NCI-H128 (cell line): Measurements from ENCODE around the gene GRIA2.
"Not testable (repeated sequence)": the region's sequence is repeated elsewhere in the genome, so short reads cannot be mapped to it uniquely, and the experiment has no call there.

ENCODE experiments used
- DNase-seq: peaks from one replicate; lab custom pipeline; 2025; ENCODE audit not compliant: unreplicated experiment; lab: John Stamatoyannopoulos, UW

Gene GRIA2

DNA sequence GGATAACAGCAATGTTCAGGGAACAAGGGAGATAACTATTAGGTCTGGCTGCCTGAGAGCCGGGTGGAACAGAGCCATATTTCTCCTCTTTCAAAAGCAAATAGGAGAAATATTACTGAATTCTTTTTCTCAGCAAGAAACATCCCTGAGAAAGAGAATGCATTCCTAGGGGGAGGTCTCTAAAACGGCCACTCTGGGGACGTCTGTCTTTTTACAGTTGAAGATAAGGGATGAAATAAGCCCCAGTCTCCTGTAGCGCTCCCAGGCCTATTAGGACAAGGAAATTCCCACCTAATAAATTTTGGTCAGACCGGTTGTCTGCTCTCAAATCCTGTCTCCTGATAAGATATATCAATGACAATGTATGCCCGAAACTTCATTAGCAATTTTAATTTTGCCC is 37.6 kb downstream of the GRIA2 start:
- not testable (repeated sequence) for DNase-seq

DNA sequence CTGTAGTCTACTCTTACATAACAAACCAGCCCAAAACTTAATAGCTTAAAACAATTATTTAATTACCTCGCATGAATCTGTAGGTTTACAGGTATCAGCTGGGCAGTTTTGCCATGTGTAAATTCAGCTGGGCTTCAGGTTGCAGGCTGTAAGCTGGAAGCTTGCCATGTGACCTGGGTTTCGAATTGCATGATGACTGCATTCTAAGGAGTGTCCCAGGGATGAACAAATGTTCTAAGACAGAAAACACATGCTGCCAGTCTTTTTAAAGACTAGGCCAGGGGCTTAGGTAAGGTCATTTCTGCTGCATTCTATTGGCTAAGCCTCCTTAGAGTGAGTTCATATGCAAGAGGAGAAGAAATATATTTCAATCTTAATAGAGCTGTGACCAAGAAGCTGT is 44.8 kb downstream of the GRIA2 start:
- no peak for DNase-seq

DNA sequence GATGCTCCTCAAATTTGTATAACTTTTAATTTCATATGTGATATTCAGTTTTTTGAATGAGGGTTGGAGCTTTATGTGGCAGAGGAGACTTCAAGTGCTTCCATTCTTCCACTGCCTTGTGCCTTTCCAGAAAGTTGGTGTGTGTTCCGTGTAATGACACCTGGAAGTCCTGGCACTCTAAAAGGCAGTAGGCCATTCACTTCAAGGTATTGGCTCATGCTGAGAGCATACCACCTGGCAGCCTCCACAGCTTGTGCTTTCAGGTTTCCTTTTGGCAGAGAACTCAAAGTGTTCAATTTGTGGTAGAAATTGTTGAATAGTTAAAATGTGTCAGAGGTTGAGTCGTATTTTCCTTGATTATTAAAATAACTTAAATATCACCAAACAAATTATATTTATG is 49.6 kb downstream of the GRIA2 start:
- DNase-seq = no peak

DNA sequence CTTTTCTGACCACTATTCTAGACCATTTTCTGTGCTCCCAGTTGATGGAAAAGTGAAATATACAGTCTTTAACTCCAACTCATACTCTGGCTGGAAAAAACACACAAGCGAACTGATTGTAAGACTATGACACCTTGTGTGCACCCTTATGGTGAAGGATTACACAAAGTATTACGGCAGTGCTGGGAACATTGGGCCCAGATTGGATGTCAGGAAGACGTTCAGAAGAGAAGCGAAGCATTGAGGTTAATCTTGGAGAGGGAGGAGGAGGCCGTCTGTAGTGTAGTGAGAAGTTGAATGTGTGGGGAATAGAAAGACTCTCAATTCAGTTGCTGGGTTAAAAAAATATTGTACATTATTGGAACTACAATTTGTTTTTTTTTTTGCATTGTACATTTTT is 50.0 kb downstream of the GRIA2 start:
- no peak for DNase-seq

DNA sequence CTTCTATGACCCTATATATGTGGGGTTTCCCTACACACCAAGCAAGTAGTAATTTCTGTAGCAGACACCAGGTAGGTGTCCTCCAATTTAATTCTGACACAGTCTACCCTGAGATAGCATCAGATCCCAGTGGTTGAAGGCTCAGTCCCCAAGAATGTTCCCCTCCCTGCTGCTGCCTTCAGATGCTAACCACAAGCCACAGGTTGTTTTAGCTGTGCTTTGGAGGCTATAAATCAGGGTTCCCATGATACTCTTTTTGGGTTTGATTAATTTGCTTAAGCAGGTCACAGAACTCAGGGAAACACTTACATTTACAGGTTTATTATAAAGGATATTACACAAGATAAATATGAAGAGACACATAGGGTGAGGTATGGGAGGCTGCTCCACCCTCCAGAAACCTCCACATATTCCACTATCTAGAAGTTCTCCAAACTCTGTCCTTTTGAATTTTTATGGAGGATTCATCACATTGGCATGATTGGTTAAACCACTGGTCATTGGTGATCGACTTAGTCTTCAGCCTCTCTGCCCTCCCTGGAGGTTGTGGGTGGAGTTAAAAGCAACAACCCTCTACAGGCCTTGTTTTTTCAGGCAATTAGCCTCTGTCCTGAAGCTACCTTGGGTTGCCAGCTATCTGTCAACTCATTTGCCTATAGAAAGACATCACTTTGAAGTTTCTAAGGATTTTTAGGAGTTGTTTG is 50.8 kb downstream of the GRIA2 start:
- DNase-seq = no peak

DNA sequence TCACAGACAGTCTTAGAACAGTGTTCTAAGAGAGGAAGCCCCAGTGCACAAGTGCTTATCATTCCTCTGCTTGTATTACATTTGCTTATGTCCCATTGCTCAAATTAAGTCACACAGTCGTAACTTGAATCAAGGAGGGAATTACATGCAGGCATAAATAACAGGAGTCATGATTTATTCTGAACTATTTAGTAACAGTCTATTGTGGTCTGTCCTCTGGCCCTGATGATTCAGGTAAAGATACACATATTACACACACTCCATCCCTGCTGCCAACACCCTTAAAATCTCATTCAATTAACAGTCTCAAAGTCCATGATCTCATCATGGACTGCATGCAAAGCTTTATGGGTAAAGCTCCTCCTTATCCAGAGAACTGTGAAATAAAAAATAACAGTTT is 60.1 kb downstream of the GRIA2 start:
- DNase-seq = no peak

DNA sequence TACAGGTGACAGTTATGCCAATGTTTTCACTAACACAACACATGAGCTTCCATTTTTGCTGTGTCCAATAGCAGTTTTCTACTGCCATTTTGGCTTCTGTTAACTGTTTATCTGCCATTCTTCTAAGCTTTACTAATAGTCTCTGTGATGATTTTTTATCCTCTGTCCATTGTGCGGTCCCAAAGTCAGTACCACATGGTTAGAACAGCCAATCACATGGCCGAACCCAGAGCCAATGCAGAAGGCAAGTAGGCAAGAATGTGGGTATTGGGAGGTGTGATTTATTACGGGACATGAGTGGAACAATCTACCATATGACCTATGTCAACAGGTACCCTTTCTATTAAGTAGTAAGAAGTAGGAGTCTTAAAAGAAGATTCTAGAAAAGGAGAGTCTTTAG is 61.5 kb downstream of the GRIA2 start:
- DNase-seq = no peak

DNA sequence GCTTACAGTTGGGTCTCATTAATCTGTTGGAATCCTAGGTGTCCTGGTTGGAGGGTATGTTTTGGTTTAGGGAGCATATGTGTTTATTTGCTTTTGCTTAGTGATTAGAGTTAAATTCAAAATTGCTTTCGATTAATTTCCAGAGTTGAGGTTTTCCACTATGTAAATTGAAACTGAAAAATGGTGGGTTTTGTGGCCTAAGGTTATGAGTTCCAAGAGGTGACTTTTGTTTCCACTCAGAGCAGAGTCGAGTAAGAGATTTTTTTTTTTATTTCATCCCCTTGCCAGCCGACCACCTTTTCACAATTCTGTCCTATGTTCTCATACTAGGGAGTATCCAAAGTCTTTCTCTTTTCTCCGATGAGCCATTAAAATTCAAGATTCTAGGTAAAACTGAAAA is 66.9 kb downstream of the GRIA2 start:
- no peak for DNase-seq

DNA sequence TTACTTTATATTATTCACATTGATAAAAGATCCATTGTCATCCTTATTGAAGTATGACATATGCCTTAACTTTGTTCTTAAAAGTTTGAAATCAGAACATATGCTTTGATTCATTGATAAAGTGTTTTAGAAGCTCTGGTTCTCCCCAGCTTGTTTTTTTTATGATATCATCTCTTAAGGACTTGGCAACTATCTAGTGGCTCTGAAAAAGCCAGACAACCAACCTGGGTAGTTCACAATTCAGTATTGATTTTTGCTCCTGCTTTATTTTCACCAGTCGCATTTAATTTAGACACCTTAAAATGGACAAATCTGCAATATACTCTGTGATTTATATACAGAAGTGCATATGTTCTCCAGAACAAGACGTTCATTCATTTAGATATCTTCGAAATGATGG is 70.1 kb downstream of the GRIA2 start:
- DNase-seq = no peak

DNA sequence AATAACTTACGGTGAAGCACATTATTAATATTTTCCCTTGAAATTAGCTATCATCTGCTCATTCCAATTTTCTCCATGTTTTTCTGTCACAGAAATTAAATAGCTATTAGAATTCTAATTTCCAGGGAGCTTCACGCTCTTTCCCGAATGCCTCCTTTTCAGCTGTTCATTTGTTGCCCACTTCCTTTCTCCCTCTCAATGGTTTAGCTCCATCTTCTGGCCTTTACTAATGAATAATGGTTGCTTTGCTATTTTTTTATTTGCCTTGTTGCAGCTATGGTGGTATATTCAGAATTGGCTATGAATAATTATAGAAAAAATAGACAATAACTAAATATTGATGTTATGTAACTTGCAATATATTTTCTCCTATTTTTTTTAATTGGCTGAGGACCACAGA is 70.5 kb downstream of the GRIA2 start:
- no peak for DNase-seq

DNA sequence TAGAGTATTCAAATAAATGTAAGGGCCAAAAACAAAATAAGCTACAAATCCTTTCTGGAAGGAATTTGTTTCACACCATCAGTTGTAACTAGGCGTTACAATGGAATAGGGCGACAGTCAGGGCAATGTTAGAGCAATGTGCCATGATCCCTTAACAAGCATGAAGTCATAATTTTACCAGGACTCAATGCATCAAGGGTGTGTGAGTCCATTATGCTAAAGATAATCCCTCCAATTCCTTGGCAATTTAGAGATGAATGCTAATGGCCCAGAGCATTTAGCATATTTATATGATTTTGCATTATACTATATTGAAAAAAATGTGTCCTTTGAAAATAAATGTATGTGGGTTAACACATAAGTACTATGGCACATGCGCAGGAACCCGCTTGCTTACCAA is 73.1 kb downstream of the GRIA2 start:
- no peak for DNase-seq

DNA sequence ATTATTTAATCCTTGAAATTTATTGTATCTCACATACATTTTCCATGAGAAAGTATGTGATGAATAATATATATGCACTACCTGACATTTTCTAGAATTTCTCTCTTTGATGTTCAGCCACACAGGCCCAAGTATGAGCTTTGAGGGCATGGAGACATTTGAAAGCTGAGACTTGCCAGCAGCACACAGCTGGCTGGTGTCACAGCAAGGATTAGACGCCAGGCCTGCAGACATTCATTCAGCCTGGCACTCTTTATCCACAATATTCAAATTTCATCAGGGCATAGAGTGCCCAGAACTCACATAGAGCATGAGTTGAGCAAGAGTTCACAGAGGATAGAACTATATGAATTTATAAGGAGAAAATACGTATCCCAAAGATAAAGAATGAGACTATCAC is 74.0 kb downstream of the GRIA2 start:
- no peak for DNase-seq

DNA sequence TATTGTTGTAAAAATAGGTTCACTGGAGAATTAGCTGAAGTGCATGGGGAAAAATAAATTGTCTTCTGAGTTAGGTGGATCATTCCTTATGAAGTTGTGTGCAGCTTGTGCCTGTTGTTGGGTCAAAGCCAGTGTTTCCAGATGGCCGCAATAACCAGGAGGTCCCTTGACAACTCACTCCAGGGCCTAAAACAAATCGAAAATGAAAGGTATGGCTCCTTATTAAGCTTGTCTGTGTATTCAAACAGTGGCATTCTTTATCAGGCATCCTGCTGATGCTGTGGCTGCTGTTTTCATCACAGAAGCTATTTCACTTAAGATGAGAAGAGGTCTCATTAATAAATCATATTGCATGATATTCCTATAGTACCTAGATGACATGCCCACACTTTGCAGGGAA is 80.2 kb downstream of the GRIA2 start:
- no peak for DNase-seq

DNA sequence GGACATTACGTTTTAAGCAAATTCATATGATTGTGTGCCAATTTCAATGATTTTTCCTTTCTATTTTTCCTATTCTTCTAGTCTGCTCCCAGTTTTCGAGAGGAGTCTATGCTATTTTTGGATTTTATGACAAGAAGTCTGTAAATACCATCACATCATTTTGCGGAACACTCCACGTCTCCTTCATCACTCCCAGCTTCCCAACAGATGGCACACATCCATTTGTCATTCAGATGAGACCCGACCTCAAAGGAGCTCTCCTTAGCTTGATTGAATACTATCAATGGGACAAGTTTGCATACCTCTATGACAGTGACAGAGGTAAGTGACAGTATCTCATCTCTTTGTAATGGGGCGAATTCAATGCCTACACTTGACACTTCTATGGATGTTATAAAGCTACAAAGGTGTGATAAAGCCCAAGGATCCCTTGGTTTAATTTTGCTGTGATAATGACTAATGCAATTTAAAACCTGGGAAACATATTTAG is 83.0 kb downstream of the GRIA2 start:
- DNase-seq = no peak

DNA sequence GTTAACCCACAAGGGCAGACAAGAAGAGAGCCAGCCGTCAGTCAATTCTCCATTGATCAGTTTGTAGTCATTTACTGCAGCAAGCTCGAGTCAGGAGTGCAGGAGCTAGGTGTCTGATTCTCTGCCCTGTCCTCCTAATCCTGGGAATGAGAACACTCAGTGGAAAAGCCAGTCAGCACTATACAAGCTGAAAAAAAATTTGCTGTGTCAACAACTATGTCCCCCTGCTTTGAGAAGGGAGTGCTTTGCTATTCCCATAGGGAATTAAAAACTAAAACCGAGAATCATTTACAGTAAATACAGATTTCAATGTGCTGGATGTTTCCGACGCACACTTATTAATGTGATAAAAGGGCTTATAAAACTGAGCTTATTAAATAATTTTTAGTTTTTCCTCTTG is 84.2 kb downstream of the GRIA2 start:
- no peak for DNase-seq

DNA sequence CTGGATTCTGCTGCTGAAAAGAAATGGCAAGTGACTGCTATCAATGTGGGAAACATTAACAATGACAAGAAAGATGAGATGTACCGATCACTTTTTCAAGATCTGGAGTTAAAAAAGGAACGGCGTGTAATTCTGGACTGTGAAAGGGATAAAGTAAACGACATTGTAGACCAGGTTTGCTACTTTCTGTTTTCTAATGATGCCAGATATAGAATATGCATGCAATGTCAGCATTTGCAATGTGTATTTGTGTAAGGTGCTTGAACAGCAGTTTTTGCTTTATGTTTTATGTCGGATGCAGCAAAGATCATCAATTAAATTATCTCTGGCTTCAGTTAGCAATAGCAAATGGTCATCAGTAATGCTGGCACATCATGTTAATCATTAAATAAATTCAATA is 92.2 kb downstream of the GRIA2 start:
- DNase-seq = no peak

DNA sequence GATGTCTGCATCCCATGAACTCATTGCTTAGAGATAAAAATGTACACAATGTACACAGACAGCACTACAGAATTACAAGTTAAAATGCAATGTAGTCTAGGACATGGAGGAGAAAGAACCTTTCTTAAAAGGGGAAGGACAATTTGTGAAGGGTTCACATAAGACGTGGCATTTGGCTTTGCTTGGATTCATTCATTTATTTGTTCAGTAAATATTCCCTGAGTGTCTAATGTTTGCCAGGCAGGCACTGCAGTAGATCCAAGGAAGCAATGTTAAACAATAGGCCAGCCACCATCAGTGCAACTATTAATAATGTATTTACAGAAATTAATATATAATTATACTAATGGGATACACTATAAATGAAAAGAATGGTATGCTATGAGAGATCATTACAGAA is 94.4 kb downstream of the GRIA2 start:
- DNase-seq = no peak

DNA sequence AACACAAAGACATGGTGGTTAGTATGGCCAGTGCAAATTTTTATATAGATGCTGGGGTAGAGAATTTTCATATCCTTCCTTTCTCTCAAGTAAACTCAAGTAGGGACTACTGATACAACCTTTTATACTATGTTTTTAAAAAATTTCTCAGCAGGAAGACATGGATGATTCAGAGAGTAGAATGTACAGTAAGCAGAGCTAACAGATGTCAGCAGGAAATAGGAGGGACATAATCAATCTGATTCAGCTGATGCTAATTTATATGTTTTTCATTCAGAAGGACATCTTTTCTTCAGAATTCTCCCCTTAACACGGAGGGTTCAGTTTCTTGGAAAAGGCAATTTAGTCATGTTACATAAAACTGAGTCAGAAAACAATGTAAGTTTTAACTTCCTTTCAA is 95.4 kb downstream of the GRIA2 start:
- DNase-seq = no peak

DNA sequence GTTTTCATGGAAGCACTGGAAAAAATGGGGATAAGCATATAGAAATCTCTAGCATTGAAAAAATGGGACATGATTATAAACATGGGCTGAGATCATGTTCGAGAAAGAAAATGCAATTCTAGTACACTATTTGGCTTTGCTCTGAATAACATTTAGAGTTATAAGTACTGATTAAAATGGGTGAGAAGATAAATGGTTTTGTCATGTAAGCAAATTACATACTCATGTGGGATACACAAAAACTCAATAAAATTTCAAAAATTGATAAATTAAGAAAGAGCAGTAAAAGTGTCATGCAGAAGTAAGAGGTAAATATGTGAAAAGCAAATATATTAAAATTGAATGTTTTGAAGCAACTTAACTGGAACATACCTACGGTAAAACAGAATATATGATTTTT is 99.6 kb downstream of the GRIA2 start:
- no peak for DNase-seq

DNA sequence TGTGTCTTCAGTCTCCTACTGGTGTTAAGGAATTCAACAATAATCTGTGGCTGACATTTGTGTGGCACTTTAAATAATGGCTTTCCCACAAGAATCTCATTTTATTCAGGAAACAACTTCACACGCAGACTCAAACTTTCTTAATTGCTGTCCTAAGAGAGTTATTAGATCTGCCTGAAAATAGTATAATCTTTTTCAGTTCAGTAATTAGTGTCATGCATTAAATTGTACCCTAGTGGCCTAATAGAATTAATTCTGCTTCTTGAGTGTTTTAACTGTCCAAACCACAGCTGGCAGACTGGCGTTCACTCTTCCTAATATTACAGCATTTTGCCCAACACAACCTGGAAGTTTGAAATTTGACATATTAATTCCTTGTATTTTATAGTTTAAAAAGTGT is 107.1 kb downstream of the GRIA2 start:
- no peak for DNase-seq

DNA sequence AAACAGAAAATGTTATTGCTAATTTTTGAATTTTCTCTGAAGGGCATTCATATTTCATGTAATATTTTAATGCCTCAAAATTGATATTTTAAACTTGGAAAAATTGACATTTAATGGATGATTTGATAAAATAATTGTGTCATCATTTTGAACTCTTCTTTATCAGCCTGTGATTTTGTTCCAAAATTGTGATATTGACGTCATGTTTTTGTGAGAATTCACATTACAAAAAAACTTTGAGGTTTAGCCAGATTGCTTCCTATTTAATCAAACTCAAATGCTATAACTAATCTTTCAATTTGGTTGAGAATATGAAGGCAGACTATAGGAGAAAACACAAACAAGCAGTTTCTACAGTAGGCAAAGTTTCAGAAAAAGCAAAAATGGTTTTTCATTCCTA is 137.4 kb downstream of the GRIA2 start:
- DNase-seq = no peak

DNA sequence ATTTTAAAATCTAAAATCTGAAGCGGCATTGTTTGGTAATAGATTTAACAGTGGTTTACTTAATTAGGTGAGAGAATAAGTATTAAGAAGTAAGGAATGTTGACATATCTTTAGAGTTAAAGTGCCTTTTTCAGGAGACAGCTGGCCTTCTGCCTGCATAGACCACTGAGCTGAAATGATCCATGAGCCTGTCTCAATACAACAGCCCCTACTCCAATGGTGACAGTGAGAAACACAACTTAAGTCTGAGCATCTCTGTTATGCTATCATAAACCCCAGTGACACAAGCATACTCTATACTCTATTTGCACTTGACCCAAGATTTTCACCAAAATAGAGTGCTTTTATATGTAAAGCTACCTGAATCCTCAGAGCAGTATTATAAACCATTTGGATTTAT is 137.9 kb downstream of the GRIA2 start:
- DNase-seq = no peak

DNA sequence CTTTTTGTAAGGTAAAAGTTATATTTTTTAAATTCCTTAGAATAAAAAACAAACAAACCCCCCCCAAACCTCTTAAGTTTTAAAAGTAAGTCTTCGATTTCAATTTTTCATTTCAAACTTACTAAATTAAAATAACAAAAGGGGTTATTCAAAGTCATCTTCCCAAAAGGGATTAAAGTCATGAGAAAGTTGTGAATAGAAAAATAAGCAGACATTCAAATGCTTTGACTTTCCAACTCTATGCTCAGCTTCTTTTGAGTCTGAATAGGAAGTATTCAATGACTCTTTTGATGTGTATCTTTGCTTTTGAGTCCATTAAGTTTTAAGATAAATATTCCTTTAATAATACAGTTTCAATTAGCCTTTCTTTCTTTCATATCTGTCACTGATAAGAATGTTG is 138.3 kb downstream of the GRIA2 start:
- DNase-seq = no peak

DNA sequence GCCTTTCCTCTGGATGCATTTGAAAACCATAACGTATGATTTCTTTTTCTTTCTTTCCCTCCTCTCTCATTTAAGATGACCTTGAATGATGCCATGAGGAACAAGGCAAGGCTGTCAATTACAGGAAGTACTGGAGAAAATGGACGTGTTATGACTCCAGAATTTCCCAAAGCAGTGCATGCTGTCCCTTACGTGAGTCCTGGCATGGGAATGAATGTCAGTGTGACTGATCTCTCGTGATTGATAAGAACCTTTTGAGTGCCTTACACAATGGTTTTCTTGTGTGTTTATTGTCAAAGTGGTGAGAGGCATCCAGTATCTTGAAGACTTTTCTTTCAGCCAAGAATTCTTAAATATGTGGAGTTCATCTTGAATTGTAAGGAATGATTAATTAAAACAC is 142.8 kb downstream of the GRIA2 start:
- no peak for DNase-seq
